ENCODE results near the gene CBL. TPM values are rescaled to one million over a fixed set of nuclear protein-coding genes. Genes with fewer than 3 reads are reported as not detected.
A peak's percentile ranks its signal among the peaks of the same experiment; 100 is the strongest.

CBL gene
- total RNA-seq, 2 experiments from 2014 or later: 45.1 to 53.9 TPM

DNA sequence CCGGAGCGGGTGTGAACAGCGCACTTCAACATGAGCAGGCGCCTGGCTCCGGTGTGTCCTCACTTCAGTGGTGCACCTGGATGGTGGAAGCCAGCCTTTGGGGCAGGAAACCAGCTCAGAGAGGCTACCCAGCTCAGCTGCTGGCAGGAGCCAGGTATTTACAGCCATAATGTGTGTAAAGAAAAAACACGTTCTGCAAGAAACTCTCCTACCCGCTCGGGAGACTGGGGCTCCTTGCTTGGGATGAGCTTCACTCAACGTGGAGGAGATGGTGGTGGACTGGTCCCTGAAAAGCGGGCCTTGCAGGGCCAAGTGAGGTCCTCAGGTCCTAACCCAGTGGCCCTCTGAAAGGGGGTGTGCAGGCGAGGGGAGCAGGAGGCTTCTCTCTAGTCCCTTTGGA lies 103.3 kb downstream of the CBL start:
- POLR2A ChIA-PET: no interaction called here
- DNase-seq: no peak
- no peaks in the 10 kb centered on the region for H3K9me3 Mint-ChIP-seq
- peaks cover 30% of the 10 kb centered on the region for H3K4me1 Mint-ChIP-seq
- no peak overlapping the region for H3K27ac Mint-ChIP-seq
- H3K4me3 Mint-ChIP-seq: peak overlapping the region; percentile 15
- peaks cover 10% of the 10 kb centered on the region for H3K36me3 Mint-ChIP-seq (ENCODE audit: low read depth)
- CTCF ChIA-PET: interaction anchor here (1.0 to 8.9 kb wide), 3 partner anchors 12 to 59 kb away, joined by 3 to 80 read pairs (median 6); no protein-coding TSS in a partner anchor
- peaks cover 4% of the 10 kb centered on the region for H3K27me3 Mint-ChIP-seq

DNA sequence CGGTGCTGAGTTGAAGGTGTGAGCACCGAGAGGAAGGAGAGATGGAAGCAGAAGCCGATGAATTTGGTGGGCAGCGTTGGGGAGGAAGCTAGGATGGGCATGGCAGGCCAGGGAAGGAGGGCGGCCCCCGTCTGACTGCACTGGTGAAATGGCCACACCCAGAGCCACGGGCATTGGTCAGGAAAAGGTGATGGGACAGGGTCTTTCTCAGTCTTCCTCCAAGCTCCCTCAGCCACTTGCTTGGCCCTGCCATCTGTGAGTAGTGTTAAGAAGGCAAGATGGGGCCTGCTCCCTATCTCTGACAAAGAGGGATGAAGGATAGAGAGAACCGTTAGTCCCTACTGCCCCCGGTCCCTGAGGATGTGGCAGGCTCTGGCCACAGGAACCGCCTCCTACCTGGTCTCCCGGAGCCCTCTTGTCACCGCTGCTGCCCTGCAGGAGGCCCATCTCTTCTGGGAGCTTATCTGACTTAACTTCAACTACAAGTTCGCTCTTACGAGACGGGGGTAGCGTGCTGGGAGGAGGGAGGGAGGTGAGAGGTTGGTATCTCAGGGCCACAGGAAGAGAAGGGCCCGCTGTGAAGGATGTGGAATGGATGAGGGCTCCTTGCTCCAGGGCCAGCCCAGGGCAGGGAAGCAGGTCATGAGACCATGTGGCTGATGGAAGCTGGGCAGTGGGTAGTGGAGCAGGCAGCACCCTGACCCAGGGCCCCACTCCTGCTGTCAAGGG lies 104.0 kb downstream of the CBL start:
- Mint-ChIP-seq H3K27ac (no peak overlapping the region), H3K27me3 (peaks cover 6% of the 10 kb centered on the region), H3K36me3 (ENCODE audit: low read depth) (peaks cover 7% of the 10 kb centered on the region), H3K9me3 (no peaks in the 10 kb centered on the region), H3K4me3 (peak overlapping the region; percentile 15), H3K4me1 (peaks cover 29% of the 10 kb centered on the region)
- ChIA-PET CTCF (interaction anchor here (8.9 kb wide), 1 partner anchor 11 kb away, joined by 80 read pairs; no protein-coding TSS in a partner anchor), POLR2A (no interaction called here)
- DNase-seq: no peak

DNA sequence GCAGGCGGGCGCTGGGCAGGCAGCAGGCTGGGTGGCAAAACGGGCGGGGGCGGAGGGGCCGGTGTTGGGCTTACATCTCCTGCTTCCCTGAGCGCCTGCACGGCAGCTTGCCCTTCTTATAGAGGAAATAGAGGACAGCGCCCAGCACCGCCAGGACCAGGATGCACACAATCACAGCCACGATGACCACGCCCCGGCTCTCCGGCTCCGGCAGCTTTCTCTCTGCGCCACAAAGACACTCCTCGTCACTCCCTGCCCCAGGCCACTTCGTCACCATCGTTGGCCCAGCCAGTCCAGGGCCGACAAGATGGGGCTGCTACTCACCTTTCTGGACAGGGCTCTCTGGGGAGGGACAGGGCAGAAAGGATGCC lies 104.5 kb downstream of the CBL start:
- POLR2A ChIA-PET: no interaction called here
- peaks cover 29% of the 10 kb centered on the region for H3K4me1 Mint-ChIP-seq
- DNase-seq: no peak

DNA sequence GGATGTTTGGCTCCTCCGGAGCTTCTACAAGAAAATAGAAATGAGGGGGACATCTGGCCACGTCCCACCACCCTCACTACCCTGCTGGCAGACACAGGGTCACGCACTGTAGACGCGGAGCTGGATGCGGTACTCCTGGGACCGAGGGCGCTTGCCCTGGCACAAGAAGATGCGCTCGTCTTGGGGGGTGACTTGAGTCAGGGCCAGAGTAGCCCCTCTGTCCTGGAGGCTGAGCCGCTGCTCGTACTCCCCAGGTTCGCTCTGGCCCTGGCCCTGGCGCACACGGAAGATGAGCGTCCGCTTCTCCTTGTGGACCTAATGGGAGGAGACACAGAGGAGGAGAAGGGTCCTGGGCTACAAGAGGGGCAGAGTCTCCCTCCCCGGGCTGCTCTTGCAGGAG lies 108.6 kb downstream of the CBL start:
- Mint-ChIP-seq H3K9me3 (no peaks in the 10 kb centered on the region), H3K4me1 (peaks cover 28% of the 10 kb centered on the region), H3K36me3 (ENCODE audit: low read depth) (no peaks in the 10 kb centered on the region), H3K4me3 (no peak overlapping the region), H3K27me3 (peaks cover 40% of the 10 kb centered on the region), H3K27ac (no peak overlapping the region)
- ChIA-PET POLR2A (no interaction called here), CTCF (interaction anchor here (1.1 to 3.2 kb wide), 5 partner anchors 9 to 62 kb away, joined by 3 to 15 read pairs (median 5); no protein-coding TSS in a partner anchor)
- DNase-seq: no peak

More for the DNA sequence above, 104.5 kb downstream of the CBL start:
- Mint-ChIP-seq H3K9me3 (no peaks in the 10 kb centered on the region), H3K27me3 (peaks cover 11% of the 10 kb centered on the region), H3K36me3 (ENCODE audit: low read depth) (peaks cover 4% of the 10 kb centered on the region), H3K4me3 (no peak overlapping the region), H3K27ac (no peak overlapping the region)
- CTCF ChIA-PET: interaction anchor here (8.9 kb wide), 1 partner anchor 11 kb away, joined by 80 read pairs; no protein-coding TSS in a partner anchor

DNA sequence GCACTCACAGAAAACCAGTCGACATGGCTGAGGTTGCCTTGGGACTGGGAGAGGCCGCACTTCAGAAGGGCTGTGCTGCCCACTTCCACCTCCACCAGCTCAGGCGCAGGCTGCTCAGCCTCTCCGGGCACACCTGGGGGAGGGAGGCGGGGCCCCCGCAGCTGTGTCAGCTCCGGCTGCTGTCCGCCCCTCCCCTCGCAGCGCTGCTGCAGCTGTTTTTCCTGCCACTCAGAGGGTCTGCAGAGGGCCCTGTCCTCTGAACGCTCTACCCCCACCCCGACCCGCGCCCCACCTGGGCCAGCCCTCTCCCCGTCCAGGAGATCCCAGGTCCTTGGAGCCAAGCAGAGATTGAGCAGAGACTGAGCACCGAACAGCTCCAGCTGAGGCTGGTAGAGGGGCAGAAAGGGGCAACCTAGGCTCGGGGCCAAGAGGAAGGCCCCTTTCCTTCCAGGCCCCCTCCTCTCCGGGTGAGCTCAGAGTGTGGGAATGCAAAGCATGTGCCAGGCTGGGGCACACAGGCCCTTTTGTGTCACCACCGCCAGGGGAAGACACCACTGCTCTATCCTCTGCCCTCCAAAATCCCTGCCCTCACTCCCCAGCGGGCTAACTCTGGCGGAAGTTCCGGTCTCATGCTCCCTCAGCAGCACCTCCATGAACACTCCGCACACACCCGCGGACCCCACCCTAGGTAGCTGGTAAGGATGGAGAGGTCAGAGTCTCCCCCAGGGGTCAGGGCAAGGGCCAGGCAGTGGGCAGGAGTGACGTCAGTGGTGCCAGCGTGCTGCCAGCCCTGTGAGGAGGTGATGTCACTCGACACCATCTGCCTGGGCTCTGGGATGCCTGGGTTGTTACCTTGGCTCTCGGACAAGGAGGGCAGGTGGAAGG lies 109.2 kb downstream of the CBL start:
- peaks cover 43% of the 10 kb centered on the region for H3K27me3 Mint-ChIP-seq
- peak; percentile 51 for DNase-seq
- no peaks in the 10 kb centered on the region for H3K9me3 Mint-ChIP-seq
- CTCF ChIA-PET: interaction anchor here (0.5 to 3.2 kb wide), 6 partner anchors 8 to 61 kb away, joined by 3 to 15 read pairs (median 5); no protein-coding TSS in a partner anchor
- peak overlapping the region; percentile 47 for H3K4me3 Mint-ChIP-seq
- no peaks in the 10 kb centered on the region for H3K36me3 Mint-ChIP-seq (ENCODE audit: low read depth)
- peaks cover 31% of the 10 kb centered on the region for H3K4me1 Mint-ChIP-seq
- no peak overlapping the region for H3K27ac Mint-ChIP-seq
- POLR2A ChIA-PET: no interaction called here

DNA sequence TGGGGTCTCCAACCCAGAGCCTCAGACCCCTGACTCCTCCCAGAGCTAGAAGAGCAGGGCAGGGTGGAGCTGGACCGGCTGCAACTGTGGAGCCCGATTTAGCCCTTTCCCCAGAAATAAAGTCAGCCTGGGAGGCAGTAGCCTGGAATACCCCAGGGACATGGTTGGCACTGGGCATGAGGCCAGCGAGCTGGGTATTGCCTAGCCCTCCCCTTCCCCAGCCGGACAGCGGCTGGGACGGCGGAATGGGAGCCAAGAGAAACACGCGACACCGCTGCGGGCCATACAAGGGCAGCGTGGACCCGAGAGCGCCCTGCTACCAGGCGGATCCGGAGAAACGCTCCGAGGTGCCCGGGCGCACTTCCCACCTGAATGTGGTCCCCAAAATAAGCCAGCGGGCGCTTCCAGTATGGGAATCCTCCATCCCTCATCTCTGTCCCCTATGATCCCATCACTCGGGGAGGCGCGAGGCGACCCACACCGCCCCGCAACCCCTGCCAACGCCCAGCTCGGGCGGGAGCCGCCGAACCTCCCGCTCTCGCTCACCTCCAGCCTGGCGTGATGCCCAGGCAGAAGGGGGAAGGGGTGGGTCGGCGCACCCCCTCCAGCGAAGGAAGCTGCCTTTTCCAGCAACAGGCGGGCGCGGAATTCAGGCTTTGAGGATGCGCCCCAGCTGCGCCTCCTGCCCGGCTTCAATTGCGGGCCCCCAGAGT lies 110.0 kb downstream of the CBL start:
- ChIA-PET CTCF (interaction anchor here (1.1 to 3.2 kb wide), 6 partner anchors 8 to 85 kb away, joined by 3 to 15 read pairs (median 5); no protein-coding TSS in a partner anchor), POLR2A (no interaction called here)
- no peak for DNase-seq
- peaks cover 43% of the 10 kb centered on the region for H3K27me3 Mint-ChIP-seq
- no peaks in the 10 kb centered on the region for H3K9me3 Mint-ChIP-seq
- H3K36me3 Mint-ChIP-seq (ENCODE audit: low read depth): no peaks in the 10 kb centered on the region
- peaks cover 31% of the 10 kb centered on the region for H3K4me1 Mint-ChIP-seq
- no peak overlapping the region for H3K27ac Mint-ChIP-seq
- peak overlapping the region; percentile 48 for H3K4me3 Mint-ChIP-seq

DNA sequence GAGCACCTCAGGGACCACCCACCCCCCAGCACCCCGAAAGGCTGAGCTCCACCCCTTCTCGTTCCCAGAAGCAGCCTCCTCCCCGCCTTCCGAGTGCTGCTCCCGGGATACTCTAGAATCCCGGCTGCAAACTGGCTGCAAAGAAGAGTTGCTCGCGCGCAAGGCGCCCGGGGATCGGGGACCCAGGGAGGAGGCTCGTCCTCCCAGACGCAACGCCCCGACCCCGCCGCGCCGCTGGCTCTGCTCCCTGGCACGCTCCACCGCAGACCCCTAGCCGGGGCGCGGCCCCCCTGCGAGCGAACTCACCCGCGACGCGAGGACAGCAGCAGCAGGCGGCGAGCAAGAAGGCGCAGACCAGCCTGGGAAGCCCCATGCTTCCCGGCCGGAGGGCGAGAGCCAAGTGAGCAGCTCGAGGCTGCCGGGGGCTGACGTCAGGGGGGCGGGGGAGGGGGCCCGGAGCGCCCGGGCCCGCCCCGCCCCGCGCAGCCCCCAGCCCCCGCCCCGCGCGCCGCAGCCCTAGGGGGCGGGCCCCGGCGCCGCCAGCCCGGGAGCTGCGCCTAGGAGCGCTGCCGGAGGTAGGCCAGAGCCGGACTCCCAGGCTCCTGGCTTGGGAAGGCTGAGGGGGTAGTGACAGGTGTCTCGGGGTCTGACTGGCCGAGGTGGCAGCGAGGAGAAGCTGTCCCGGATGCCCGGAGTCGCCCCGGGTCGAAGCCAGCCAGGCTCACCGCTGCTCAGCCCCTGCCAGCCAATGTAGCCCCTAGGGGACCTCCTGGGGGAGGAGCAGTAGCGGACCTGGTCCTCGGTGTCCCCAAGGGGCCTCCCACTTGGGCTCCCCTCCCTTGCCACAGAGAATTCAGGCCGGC lies 110.8 kb downstream of the CBL start, which contains the start of gene MCAM:
Gene MCAM, minus strand, starts transcription at position 402 of the 863 bp plus-strand sequence. Its CDS starts 29 bp downstream, at position 373.
- Mint-ChIP-seq H3K27ac (no peak within 1 kb of the TSS), H3K27me3 (peaks cover 43% of the 10 kb centered on the region), H3K4me1 (peaks cover 39% of the 10 kb centered on the region), H3K36me3 (ENCODE audit: low read depth) (no peaks in the 10 kb centered on the region), H3K9me3 (no peaks in the 10 kb centered on the region), H3K4me3 (peak within 1 kb of the TSS; percentile 48)
- ChIA-PET CTCF (interaction anchor here (0.9 to 8.3 kb wide), 5 partner anchors 9 to 148 kb away, joined by 3 to 80 read pairs (median 5); partner anchors contain the start of gene CBL), POLR2A (no interaction called here)
- DNase-seq: no peak

DNA sequence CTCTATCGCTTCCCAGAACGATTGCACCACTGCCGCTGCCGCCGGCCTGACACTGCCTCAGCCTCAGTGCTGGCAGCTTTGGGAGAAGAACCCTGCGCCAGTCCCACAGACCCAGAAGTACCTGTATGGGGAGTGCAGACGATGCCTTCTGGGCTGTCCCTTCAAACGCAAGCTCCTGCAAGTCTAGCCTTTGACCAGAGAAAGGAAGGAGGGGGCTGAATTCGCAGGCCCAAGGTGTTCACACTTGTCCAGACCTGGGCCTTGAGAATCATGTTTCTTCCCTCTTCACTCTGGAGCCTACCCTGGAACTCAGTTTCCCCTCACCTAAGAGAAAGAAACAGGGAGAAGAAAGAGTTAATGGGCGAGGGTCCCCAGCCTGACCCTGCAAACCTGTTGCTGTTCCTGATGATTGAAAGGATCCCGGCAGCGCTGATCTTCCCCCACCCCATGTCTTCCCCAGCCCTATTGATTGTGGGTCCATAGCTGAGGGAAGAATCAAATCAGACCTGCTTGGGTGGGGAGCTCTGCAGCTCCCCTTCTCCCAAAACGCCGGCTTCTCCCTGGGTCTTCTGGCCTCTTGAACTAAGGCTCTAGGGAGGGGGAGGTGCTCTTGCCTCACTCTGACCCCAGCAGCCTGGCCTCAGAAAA lies 111.6 kb downstream of the CBL start:
- Mint-ChIP-seq H3K36me3 (ENCODE audit: low read depth) (no peaks in the 10 kb centered on the region), H3K9me3 (no peaks in the 10 kb centered on the region), H3K4me1 (peaks cover 45% of the 10 kb centered on the region), H3K27ac (no peak overlapping the region), H3K27me3 (peaks cover 43% of the 10 kb centered on the region), H3K4me3 (no peak overlapping the region)
- ChIA-PET POLR2A (no interaction called here), CTCF (interaction anchor here (0.9 to 8.3 kb wide), 5 partner anchors 10 to 149 kb away, joined by 3 to 80 read pairs (median 5); partner anchors contain the start of gene CBL)
- no peak for DNase-seq

DNA sequence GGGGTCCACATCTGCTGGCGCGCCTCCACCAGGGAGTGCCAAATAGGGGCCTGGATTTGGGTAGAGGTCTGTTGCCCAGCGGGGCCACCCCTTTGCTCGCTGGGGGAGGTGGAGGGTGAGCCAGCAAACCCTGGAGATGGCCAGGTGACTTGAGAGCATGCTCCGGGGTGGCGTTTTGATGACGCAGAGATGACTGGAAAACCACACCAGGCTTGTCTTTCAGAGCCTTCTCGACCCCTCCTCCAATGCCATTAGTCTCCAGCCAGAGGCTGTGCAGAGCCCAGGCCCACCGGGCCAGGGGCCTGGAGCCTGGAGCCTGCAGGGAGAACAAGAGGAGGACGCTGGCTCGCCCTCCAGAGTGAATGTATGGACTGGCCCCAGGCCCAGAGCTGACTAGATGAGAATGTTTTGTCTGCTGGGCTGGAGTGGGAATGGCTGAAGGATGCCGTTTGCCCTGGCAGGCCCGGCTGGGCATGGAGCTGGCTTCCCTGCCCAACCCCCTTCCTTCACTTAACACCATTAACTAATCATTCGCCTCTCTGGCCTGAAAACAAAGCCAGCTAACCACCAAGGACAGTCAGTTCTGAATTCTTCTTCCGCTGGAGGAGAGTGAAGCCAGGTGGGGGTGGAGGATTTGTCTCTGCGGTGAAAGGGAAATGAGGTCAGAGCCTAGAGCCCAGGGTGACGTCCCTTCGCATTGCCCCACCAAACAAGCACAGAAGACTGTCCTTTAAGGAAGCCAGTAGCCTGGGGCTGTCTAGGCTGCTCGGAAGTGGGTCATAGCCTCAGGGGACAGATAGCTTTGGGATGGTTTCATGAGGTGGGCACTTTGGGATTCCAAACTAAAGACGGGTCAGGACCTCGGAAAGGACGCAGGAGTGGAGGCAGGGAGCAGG lies 112.3 kb downstream of the CBL start:
- Mint-ChIP-seq H3K4me3 (no peak overlapping the region), H3K27ac (peak overlapping the region; percentile 71), H3K4me1 (peaks cover 47% of the 10 kb centered on the region), H3K9me3 (no peaks in the 10 kb centered on the region), H3K27me3 (peaks cover 43% of the 10 kb centered on the region), H3K36me3 (ENCODE audit: low read depth) (no peaks in the 10 kb centered on the region)
- DNase-seq: no peak
- ChIA-PET CTCF (interaction anchor here (0.6 to 8.3 kb wide), 7 partner anchors 11 to 167 kb away, joined by 3 to 80 read pairs (median 5); partner anchors contain the start of gene CBL), POLR2A (no interaction called here)

DNA sequence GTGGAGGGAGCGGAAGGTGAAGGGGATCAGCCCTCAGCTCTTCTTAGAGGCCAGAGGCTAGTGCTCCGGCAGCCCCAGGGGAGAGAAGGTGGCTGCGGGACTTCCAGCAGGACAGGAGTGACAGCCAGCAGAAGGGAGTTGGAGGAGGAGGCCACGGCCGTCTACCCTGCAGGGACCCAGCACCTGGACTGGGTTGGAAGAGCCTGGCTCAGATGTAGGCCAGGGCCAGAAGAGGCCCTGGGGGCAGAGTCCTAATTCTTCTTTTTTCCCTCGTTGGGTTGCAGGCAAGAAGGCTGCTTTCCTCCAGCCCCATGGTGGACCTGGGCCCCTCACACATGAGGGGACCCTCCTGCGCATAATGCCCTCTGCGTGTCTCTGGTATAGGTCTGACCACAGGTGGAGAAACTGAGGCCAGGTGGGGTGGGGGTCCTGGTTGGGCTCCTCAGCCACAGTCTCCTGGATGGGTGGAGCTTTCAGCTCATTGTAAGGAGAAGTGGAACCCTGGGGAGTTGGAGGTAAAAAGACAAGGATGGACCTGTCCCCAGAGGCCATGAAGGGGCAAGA lies 113.1 kb downstream of the CBL start:
- Mint-ChIP-seq H3K27me3 (peaks cover 41% of the 10 kb centered on the region), H3K4me3 (no peak overlapping the region), H3K36me3 (ENCODE audit: low read depth) (no peaks in the 10 kb centered on the region), H3K27ac (peak overlapping the region; percentile 85), H3K4me1 (peaks cover 49% of the 10 kb centered on the region), H3K9me3 (no peaks in the 10 kb centered on the region)
- POLR2A ChIA-PET: no interaction called here
- no peak for DNase-seq
- CTCF ChIA-PET: interaction anchor here (0.6 to 8.3 kb wide), 5 partner anchors 12 to 168 kb away, joined by 3 to 80 read pairs (median 5); partner anchors contain the start of gene CBL

Data from activated CD4-positive, alpha-beta T cell treated with anti-CD3 and anti-CD28 coated beads, Interleukin-2, amount 10 ng/mL, durations not matched to agents 7 days and 5 days (primary cell).